Endothelial cell of umbilical vein (primary cell): ENCODE results near the gene SPDYE6.

Experiments used
- EZH2 ChIP-seq: IDR thresholded peaks from 2 replicates; pipeline ENCODE4 v1.6.1; 2012; ENCODE audit warnings: borderline replicate concordance, low read depth, mild to moderate bottlenecking, moderate library complexity, low read length, inconsistent platforms; ENCODE audit not compliant: severe bottlenecking
- TF ChIP-seq, protein P1 (sequence below), 2 donors: IDR thresholded peaks; 1 replicate in 1 of 2; 2 replicates in 1 of 2; pipeline ENCODE4 v1.5.1; 2011; ENCODE audit warnings: low read length in 2 of 2, mild to moderate bottlenecking in 2 of 2, moderate library complexity in 2 of 2, control low read depth in 1 of 2, inconsistent platforms in 1 of 2, low read depth in 1 of 2; ENCODE audit not compliant: insufficient read depth in 1 of 2; ENCODE audit errors: extremely low read depth in 1 of 2

DNA sequence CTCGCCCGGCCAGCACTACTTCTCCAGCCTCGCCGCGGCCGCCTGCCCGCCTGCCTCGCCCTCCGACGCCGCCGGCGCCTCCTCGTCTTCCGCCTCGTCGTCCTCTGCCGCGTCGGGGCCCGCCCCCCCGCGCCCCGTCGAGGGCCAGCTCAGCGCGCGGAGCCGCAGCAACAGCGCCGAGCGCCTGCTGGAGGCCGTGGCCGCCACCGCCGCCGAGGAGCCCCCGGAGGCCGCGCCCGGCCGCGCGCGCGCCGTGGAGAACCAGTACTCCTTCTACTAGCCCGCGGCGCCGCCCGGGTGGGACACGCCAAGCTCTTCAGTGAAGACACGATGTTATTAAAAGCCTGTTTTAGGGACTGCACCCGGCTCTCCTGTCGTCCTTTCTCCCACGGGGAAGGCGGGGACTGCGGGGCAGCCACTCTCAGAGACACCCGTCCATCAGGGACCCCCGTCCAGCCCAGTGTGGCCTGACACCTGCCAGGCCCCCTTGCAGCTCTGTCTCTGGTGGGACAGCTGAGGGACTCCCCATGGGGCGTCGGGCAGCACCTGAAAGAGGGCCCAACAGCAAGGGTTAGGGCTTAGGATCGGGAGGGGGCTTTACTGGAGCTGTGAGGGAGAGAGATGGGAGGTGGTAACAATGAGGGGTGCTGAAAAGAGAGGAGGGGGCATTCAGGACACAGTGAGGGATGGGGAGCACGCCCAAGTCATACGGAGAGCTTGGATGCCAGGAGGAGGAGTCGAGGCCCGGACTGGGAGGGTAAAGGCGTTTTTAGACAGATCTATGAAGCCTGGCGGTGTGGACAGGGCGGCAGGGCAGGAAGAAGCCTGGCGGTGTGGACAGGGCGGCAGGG lies 34.7 kb downstream of the SPDYE6 start:
- TF ChIP-seq, protein P1, sequence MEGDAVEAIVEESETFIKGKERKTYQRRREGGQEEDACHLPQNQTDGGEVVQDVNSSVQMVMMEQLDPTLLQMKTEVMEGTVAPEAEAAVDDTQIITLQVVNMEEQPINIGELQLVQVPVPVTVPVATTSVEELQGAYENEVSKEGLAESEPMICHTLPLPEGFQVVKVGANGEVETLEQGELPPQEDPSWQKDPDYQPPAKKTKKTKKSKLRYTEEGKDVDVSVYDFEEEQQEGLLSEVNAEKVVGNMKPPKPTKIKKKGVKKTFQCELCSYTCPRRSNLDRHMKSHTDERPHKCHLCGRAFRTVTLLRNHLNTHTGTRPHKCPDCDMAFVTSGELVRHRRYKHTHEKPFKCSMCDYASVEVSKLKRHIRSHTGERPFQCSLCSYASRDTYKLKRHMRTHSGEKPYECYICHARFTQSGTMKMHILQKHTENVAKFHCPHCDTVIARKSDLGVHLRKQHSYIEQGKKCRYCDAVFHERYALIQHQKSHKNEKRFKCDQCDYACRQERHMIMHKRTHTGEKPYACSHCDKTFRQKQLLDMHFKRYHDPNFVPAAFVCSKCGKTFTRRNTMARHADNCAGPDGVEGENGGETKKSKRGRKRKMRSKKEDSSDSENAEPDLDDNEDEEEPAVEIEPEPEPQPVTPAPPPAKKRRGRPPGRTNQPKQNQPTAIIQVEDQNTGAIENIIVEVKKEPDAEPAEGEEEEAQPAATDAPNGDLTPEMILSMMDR (IDR thresholded peaks at IDR 0.05; ENCODE audit: extremely low read depth in 1 of 2, insufficient read depth in 1 of 2, low read depth in 1 of 2, low read length in 2 of 2): no peak
- TF ChIP-seq EZH2: no peak
